GM21360 (cell line): ENCODE results near the gene P2RX5.
A peak's percentile ranks its signal among the peaks of the same experiment; 100 is the strongest.

ENCODE experiments used
- ATAC-seq: cut with Tn5 transposase; IDR thresholded peaks from one replicate; pipeline ENCODE4 v1.9.1; 2021; ENCODE audit warnings: mild to moderate bottlenecking, moderate library complexity; ENCODE audit not compliant: unreplicated experiment

The P2RX5 gene

DNA sequence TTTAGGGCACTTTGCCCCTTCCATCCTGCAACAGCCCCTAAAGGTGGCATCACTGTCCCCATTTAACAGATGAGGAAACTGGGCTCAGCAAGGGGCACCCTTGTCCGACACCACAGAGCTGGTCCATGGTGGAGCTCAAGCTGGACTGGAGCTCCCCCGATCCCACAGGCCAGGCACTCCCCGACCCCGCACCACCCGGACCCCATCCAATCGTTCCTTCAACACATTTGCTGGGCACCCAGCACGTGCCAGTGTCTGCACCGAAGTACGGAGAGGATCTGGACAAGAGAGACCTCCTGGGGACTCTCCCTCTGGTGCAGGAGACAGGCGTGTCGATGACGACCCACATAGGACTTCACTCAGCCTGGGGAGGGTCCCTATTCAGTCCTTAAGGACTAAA, 13.9 kb downstream of the P2RX5 start:
- ATAC-seq: no peak

DNA sequence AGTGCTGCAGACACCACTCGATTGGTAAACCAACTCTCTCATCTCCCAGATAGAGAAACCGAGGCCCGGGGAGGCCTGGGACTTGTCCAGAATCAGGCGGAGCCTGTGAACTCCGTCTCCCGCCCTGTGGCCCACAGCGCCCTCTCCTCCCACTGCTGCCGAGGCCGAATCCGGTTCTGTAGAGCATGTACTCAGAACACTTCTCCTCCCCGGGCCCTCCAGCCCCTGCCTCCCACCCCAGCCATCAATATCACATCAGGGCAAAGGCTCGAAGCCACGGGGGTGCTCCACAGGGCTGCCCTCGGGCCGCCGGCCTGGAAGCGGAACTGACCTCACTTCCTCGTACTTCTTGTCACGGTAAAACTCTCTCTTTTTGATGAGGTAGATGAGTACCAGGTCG, 14.4 kb downstream of the P2RX5 start:
- no peak for ATAC-seq

- ATAC-seq: no peak
These were observed 14.9 kb downstream of the P2RX5 start for GRCh38 chr17:3681057-3681456.

- ATAC-seq: no peak
These were observed 16.3 kb downstream of the P2RX5 start for GRCh38 chr17:3679531-3680126.

DNA sequence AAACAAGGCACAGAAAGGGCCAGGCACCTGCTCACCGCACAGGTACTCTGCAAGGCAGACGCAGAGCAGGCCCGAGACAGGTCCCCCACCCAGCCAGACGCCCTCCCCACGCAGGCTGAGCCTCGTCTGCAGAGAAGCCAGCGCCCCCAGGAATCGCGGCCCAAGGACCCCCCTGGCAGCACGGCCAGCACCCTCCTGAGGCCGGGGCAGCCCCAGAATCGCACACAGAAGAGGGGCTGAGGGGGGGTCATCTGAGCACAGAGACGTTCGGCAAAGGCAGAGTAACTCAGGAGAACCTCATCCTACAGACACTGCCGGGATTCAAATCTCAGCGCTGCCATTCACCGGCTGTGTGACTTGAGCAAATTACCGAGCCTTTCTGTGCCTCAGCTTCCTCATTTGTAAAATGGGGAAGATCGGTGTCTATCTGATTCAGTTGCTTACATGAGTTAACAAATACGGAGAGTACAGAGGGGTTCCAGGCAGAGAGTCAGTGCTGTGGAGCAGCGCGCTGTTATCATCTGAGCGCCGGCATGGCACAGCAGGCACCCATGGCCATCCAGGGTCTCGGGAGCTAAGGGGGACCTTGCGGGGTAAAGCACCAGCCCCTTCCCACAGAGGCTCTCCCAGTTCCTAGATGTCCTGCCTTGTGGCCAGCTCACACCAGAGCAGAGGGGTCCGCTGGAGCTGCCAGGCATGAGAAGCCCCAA, 17.0 kb downstream of the P2RX5 start:
- ATAC-seq: no peak

- no peak for ATAC-seq
These were observed 17.7 kb downstream of the P2RX5 start for GRCh38 chr17:3678095-3678820.

GRCh38 chr17:3675886-3676285, 20.1 kb downstream of the P2RX5 start:
- no peak for ATAC-seq

DNA sequence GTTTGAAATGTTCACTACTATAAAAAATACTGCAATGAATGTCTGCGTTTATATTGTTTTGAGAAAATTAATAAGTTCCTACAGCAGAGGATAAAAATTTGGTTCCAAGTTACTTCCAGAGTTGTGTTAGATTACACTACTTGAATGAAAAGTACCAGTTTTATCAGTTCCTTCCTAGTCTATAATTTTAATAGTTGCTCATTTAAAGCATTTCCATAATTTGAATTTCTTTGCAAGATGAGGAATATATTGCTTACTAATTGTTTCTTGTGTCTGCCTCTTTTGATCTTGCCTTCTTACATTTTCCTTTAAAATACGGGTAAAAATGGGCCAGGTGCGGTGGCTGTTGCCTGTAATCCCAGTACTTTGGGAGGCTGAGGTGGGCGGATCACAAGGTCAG, 23.4 kb downstream of the P2RX5 start:
- no peak for ATAC-seq

GRCh38 chr17:3669548-3669947, 26.4 kb downstream of the P2RX5 start:
- no peak for ATAC-seq

GRCh38 chr17:3669085-3669347, 26.9 kb downstream of the P2RX5 start:
- no peak for ATAC-seq

DNA sequence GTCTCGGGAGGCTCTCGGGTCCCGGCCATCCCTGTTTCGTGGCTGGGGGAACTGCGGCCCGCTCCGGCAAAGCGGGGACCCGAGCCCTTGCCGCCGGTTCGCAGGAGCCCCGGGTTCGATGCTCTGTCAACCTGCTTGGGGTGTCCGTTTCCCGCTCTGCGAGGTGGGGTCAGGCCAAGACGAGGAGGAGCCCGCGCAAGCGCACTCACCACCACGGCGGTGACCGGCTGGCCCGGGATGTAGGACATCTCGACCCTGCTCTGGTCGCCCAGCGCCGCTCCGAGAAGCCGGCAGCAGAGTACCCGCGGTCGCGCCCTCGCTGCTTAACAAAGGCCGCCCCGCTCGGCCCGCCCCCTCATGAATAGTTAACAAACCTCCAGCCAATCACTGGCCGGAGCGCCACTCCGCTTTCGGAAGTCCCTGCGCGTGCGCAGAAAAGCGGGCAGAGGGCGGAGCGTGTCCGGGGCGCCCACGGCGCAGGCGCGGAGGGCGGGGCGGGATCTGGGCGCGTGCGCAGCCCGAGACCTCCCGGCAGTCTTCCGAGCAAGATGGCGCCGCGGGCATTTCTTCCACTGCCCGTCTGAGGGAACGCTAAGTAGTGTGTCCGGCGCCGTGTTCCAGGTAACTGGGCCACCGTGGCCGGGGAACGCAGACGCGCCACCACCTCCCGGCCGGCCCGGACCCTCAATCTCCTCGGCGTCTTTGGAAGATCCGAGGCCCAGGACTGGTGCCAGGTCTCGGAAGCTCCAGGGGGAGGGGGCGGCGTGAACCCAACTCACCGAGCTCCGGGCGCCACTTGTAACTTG, 27.5 kb downstream of the P2RX5 start, which contains the start of the genes EMC6 and TAX1BP3:
EMC6 (plus strand) TSS at position 534 of the 806 bp plus-strand sequence. CDS start 335 bp downstream, outside the sequence.
TAX1BP3 (minus strand) TSS at position 300 of the 806 bp plus-strand sequence; CDS start at position 248, 52 bp downstream.
- ATAC-seq: peak; percentile 87

- peak; percentile 7 for ATAC-seq
These were observed 28.3 kb downstream of the P2RX5 start for GRCh38 chr17:3667366-3668278.

DNA sequence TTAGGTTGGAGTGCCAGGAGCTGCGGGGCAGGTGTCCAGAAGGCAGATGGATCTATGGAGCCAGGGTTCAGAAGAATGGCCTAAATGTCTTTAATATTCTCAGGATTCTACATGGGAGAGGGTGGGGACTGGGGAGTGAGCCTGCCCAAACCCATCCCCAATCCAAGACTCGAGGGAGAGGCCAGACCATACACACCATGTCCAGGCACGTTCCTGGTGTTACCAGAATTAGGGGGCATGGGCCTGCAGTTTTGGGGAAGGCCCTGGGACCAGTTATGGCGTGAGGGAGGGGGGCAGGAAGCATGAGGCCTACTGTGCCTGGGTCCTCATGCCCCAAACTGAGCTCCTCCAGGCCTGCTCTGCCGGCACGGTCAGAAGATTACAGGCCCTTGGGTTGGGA, 29.4 kb downstream of the P2RX5 start:
- ATAC-seq: no peak

DNA sequence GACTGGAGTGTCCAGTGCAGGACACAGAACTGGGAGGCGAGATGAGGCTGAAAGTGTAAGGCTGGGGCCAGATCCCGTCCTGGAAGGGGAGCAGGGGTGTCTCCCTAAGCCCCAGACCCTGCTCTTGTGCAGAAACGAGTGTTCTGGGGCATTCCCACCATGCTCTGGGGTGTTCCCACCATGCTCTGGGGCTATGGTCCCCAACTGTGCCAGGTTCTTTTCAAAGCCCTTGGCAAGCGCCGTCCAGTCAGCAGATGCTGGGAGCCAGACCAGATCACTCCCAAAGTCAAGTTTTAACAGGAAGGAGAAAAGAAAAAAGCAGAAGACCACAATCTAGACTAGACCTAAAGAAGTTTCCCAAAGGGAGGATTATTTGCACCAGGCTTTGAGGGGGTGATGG, 30.1 kb downstream of the P2RX5 start:
- ATAC-seq: no peak

DNA sequence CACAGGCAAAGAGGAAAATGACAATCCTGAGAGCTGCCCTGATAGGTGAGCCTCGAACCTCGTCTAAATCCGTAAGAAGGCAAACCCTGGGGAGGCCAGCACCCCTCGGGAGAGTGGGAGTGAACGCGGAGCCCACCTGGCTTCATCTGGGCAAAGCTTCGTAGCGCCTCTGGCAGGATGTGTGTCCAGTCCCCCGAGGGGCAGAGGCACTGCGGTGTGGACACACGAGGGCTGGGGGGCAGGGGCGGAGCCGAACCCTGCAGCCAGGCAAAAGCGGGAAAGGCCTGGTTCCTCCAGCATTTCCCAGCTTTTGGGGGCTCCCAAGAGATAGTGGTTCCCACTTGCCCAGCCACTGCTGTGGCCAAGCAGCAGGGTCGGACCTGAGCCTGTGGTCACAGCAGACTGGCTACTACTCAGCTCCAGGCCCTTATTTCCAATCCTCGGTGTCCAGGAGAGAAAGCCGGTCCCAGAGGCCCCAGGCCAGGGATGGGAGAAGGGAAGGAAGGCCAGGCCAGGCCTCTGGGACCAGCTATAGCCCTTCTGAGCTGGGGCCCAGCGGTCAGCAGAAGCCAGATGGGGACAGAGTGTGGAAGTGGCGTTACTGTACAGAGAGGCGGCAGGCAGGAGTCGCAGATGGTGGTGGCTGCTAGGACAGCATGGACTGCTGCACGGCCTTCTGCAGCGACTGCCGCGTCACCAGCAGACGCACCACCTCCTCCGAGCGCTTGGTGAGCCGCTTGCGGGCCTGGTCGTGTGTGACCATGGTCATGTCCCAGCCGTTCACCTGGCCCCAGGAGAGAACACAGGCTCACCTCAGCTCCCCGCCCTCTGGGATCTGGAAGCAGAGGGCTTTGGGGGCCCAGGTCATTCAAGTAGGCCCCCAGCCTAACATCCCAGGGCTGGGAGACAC, 32.6 kb downstream of the P2RX5 start:
- ATAC-seq: no peak

DNA sequence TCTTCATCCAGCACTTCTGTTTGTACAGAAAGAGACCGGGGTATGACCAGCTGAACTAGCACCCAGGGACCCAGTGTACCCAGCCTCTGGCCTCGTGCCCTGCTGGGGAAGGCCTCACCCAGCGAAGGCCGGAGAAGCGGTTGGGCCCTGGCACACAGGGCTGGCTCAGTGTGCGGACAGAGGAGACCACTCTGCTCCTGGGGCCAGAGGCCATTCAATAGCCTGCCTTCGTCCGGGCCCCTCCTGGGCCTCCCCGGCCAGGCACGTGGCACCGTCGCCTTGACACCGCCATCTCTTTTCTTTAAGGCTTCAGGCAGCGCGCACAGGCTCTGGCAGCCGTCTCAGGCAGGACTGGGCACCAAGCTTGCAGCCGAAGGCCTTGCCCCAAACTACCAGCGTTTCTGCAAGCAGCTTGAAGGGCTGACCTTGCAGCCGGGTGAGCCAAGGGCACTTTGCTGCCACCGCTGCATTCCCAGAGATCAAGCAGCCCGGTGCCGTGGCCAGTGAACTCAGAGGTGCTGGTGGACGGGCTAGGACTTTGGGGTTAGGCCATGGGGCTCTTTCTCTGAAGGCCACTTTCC, 35.6 kb downstream of the P2RX5 start:
- no peak for ATAC-seq

DNA sequence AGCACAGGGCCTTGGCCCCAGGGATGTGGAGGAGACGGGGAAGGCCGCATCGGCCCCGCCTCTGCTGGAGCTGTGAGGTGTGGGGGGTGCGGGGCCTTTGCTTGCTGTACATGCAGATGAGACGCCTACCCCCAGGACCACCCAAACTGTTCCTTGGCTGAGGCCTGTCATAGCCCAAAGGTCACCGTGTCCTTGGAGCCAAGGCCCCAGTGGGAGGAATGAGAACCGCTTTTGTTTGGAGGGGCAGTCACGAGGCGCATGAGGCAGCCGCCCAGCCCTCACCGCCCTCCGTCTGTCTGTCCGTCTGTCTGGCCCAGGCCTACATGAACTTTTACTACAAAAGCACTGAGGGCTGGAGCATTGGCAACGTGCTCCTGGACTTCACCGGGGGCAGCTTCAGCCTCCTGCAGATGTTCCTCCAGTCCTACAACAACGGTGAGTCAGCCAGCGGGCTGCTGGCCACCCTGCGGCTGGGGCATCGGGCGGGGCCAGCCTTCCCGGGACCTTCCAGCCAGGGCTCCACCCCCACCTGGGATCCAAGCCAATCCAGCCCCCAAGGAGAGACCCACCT, 36.3 kb downstream of the P2RX5 start:
- no peak for ATAC-seq

- ATAC-seq: no peak
These were observed 37.0 kb downstream of the P2RX5 start for GRCh38 chr17:3658784-3659449.
